Small intestine (tissue), 7 donors: Measurements from ENCODE around the gene MYD88. TPM values are rescaled to one million over a fixed set of nuclear protein-coding genes. Genes with fewer than 3 reads are reported as not detected.

ENCODE experiments used
- DNase-seq, 2 donors: peaks; one replicate each; pipeline versions ENCODE4 v3.0.0 to v3.0.0-alpha.2; 2013
- FAIRE-seq: peaks from 2 replicates; lab custom pipeline; 2012; peaks lifted over from hg19 to GRCh38; lab: Jason Lieb, UNC
- H3K27ac ChIP-seq, 3 donors: one replicate each; pipeline ENCODE4 v1.5.1; 2013; ENCODE audit warnings: low read length in 2 of 3, mild to moderate bottlenecking in 2 of 3, control low read depth in 1 of 3, inconsistent platforms in 1 of 3, low read depth in 1 of 3, moderate library complexity in 1 of 3
- H3K27me3 ChIP-seq, 3 donors: one replicate each; pipeline ENCODE4 v1.6.1; 2013; ENCODE audit warnings: low read length in 3 of 3, inconsistent platforms in 1 of 3; ENCODE audit not compliant: control insufficient read depth in 3 of 3, insufficient read depth in 3 of 3
- H3K36me3 ChIP-seq, 3 donors: one replicate each; pipeline ENCODE4 v1.6.1; 2013; ENCODE audit warnings: low read length in 3 of 3, inconsistent platforms in 1 of 3, low read depth in 1 of 3, mild to moderate bottlenecking in 1 of 3, moderate library complexity in 1 of 3; ENCODE audit not compliant: control insufficient read depth in 3 of 3, insufficient read depth in 2 of 3
- H3K4me1 ChIP-seq, 3 donors: one replicate each; pipeline ENCODE4 v1.6.1; 2013; ENCODE audit warnings: low read length in 2 of 3, inconsistent platforms in 1 of 3, low read depth in 1 of 3, mild to moderate bottlenecking in 1 of 3, moderate library complexity in 1 of 3; ENCODE audit not compliant: control insufficient read depth in 3 of 3, insufficient read depth in 2 of 3
- H3K4me3 ChIP-seq, 3 donors: one replicate each; pipeline ENCODE4 v1.5.1; 2013; ENCODE audit warnings: low read length in 3 of 3, control low read depth in 1 of 3, inconsistent platforms in 1 of 3, low read depth in 1 of 3, mild to moderate bottlenecking in 1 of 3, moderate library complexity in 1 of 3
- H3K9me3 ChIP-seq, 2 donors: one replicate each; pipeline ENCODE4 v1.6.1; 2013; ENCODE audit warnings: low read depth in 1 of 2, low read length in 1 of 2; ENCODE audit not compliant: control insufficient read depth in 2 of 2, insufficient read depth in 1 of 2
- WGBS, 3 donors: extraction: QIAGEN DNeasy Blood & Tissue Kit; methylation state at CpG; one replicate each; pipeline ENCODE4 v1.1.7; 2013; 5-methylcytosine and 5-hydroxymethylcytosine counted together
- polyA plus RNA-seq, 4 donors: library from polyadenylated mRNA; stranded (reverse) in 3 of 4; unstranded in 1 of 4; fragments of 200-250 nt in 3 of 4; fragments of 120-200 nt in 1 of 4; gene quantifications; one replicate each; pipeline versions ENCODE4 v1.2.1 to v1.2.3, GENCODE V29; 2013
- donor health status: healthy with polysubstance abuse.
- donor health status: control.
- donor health status: control.
- donor health status: Bipolar disorder and iron deficiency.
- donor health status: healthy.

The MYD88 gene
- polyA plus RNA-seq, 4 donors = 30.5 to 62.2 (median 41.8) TPM

DNA sequence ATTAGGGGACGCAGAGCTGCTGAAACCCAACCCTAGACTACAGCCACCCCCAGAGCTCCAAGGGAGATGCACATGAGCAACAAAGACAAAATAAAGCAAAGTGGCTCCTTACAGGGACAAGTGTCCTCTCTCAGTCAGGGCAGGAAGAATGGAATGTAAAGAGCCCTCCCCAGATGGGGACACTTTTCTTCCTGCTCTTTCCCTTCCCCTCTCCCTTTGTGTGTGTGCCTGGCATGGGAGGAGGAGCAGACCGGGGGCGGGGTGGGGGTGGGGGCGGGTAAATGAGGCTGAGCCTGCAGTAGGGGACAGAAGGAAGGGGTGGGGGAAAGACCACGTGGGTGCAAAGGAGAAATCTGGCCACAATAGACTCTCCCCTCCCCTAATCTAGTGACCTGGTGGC is 38.9 kb upstream of the MYD88 start:
- Histone ChIP-seq H3K4me1 (no peaks in the 10 kb centered on the region), H3K9me3 (no peaks in the 10 kb centered on the region), H3K4me3 (no peak overlapping the region), H3K36me3 (no peaks in the 10 kb centered on the region), H3K27ac (no peak overlapping the region), H3K27me3 (peaks cover 0 to 3% (median 0%) of the 10 kb centered on the region in 3 donors)
- WGBS, 3 donors = 35 to 51% (median 38%) methylated on average over 3 to 5 of the region's 5 CpGs
- FAIRE-seq (no peak), DNase-seq (no peak)

DNA sequence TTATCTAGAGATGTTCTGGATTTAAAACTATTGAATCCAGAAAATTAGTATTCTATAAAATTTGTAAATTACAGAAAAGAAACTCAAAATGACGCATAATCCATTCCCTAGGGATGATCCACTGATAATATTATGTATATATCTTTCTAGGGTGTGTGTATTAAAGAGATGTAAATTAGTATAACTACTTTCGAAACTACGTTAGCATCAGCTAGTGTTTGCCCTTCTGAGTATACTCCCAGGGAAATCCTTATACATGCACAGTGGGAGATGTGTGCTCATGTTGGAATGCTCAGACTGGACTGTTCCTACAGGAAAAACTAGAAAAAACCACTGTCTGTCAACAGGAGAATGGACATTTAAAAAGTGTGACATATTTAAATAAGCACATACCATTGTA is 38.0 kb upstream of the MYD88 start:
- H3K36me3 ChIP-seq = no peaks in the 10 kb centered on the region
- no peak for FAIRE-seq
- no peak overlapping the region for H3K4me3 ChIP-seq
- peaks cover 0 to 3% (median 0%) of the 10 kb centered on the region in 3 donors for H3K27me3 ChIP-seq
- H3K9me3 ChIP-seq = no peaks in the 10 kb centered on the region
- H3K4me1 ChIP-seq = no peaks in the 10 kb centered on the region
- DNase-seq = no peak
- H3K27ac ChIP-seq = no peak overlapping the region
- 79 to 90% (median 85%) methylated on average over 3 of the region's 3 CpGs for WGBS, 3 donors

DNA sequence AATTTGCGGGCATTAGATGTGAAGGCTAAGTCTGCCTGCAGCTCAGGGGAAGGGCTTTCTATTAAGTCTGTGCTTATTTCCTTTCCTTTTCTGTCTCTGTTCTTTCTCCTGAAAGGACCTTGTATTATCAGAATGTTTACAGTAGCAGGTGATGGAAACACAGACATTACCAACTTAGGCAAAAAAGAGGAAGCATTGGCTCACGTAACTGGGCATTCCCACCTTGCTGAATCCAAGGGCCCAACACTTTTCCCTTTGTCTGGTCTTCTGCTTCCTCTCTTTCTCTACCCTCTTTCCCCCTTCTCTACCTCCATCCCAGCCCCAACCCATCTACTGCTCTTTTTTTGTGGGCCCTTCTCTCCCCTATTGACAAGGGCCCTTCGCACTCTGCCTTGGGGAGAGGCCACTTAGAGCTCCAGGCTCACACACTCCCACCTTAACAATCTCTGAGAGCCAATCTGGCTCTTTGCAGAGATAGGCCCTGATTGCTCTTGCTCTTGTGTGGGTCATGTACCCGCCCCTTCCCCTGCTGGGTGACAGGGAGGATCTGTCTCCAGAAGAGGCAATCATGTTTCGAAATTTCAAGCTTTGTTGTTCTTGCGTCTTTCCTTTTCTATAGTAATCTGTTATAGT is 36.5 kb upstream of the MYD88 start:
- Histone ChIP-seq H3K27me3 (peaks cover 0 to 3% (median 0%) of the 10 kb centered on the region in 3 donors), H3K36me3 (no peaks in the 10 kb centered on the region), H3K27ac (no peak overlapping the region), H3K9me3 (no peaks in the 10 kb centered on the region), H3K4me3 (no peak overlapping the region), H3K4me1 (no peaks in the 10 kb centered on the region)
- WGBS, 3 donors = 78 to 87% (median 87%) methylated on average over 6 of the region's 6 CpGs
- DNase-seq (no peak), FAIRE-seq (no peak)

DNA sequence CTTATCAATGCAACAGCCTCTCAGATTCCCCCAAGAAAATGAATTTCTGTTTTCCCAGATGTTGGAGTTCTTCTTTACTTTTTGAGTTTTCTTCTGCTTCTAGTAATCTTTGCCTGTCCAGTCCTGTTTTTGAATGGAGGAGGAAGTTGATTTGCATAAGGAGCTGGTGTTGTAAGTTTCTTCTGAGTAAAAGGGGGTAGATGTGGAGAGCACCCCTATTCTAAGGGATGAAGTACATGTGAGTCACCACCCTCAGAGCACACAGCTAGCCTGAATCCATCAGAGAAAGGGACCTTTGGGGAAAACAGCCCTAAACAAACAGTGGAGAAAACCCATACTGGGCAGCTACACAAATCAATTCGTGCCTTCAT is 36.0 kb upstream of the MYD88 start:
- Histone ChIP-seq H3K4me1 (no peaks in the 10 kb centered on the region), H3K36me3 (no peaks in the 10 kb centered on the region), H3K27ac (no peak overlapping the region), H3K9me3 (no peaks in the 10 kb centered on the region), H3K27me3 (peaks cover 0 to 3% (median 0%) of the 10 kb centered on the region in 3 donors), H3K4me3 (no peak overlapping the region)
- WGBS, 3 donors = 28 to 65% (median 64%) methylated on average over 1 of the region's 1 CpG
- DNase-seq (no peak), FAIRE-seq (no peak)

DNA sequence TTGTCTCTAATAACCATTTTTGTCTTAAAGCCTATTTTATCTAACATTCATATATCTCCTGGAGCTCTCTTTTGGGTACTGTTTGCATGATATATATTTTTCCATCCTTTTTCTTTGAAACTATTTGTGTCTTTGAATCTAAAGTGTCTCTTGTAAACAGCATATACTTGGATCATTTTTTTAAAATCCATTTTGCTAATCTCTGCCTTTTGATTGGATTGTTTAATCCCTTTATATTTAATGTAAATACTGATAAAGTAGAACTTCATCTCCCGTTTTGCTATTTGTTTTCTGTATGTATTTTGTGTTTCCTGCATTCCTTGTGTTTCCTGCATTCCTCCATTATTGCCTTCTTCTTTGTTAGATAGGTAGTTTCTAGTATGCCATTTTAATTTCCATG is 32.9 kb upstream of the MYD88 start:
- DNase-seq (no peak), FAIRE-seq (no peak)
- Histone ChIP-seq H3K36me3 (no peaks in the 10 kb centered on the region), H3K4me3 (no peak overlapping the region), H3K9me3 (no peaks in the 10 kb centered on the region), H3K27ac (no peak overlapping the region), H3K4me1 (no peaks in the 10 kb centered on the region), H3K27me3 (no peaks in the 10 kb centered on the region)
- 40 to 74% (median 59%) methylated on average over 1 of the region's 1 CpG for WGBS, 3 donors

DNA sequence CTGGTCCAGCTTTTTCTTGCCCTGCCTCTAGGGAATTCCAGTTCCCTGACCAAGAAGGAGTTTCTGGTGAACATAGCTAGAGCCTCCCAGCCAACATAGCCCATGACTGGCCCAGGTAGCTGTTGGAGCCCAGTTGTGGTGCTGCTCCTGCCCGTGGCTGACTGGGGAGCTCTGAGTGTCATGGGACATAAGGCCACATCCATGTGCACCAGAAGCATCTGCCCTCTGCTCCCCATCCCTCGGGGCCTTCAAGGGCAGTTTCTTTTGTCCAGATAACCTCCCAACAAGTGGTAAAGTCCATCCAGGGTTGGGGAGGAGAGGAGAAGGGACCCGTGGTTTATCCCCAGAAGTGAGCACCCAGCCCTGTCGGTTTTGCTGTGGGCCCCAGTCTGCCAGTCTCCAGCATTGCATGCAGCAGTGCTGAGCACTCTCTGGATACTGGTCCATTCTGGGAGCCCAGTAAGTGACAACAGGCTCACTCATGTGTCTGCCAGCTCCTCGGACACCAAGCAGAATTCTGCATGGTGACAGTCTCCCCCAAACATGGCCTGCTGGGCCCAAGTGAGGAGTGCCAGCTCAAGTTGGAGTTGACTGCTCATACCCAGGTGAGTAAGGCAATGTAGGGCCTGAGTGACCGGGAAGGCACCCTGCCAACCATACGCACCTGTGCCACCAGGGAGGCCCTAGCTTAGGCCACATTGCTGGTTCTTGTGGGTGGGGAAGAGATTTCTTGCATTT is 30.4 kb upstream of the MYD88 start:
- whole genome bisulfite sequencing, 3 donors = 70 to 86% (median 78%) methylated on average over 7 of the region's 7 CpGs
- Histone ChIP-seq H3K27me3 (no peaks in the 10 kb centered on the region), H3K27ac (no peak overlapping the region), H3K9me3 (no peaks in the 10 kb centered on the region), H3K4me1 (no peaks in the 10 kb centered on the region), H3K4me3 (no peak overlapping the region), H3K36me3 (no peaks in the 10 kb centered on the region)
- DNase-seq = no peak
- no peak for FAIRE-seq

DNA sequence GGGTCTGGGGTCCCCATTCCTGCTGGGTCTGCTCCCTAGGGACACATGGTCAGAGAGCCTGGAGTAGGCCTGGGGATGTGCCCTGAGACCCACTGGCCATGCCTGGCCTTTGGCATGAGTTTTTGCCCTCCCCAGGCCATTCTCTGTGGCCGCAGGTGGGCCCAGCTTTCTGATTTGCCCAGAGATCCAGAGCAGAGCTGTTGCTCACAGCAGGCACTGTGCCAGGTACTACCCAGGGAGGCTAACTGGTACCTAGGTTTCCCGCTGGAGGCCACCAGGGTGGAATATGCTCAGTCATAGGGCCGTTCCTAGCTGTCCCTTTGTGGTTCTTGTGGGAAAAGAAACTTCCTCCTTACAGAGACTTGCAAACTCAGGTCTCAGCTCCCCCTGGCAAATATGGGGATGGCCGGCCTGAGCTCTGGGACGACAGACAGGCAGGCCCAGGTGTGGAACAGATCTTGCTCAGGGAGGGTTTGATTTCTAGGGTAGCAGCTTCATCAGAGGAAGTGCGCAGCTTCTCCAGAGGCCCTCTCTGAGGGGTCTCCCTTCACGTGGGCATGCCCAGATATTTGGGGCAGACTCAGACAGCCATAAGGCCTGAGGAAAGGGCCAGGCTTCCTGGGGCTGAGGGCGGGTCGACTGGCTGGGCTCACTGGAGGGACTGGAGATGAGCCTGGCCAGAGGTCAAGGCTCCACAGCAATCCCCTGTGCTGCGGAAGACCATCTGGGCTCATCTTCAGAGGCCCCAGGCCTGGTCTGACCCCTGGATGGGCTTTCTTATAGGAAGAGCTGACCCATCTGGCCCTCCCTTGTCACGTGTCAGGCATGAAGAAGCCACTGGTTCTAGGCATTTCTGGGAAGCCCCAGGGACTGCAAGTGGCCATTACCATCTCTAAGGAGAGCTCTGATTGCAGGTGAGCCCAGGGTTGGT is 29.5 kb upstream of the MYD88 start:
- no peak overlapping the region for H3K4me3 ChIP-seq
- WGBS, 3 donors = 80 to 88% (median 80%) methylated on average over 11 of the region's 11 CpGs
- H3K36me3 ChIP-seq = no peaks in the 10 kb centered on the region
- DNase-seq (no peak), FAIRE-seq (no peak)
- H3K27ac ChIP-seq = no peak overlapping the region
- H3K4me1 ChIP-seq = no peaks in the 10 kb centered on the region
- H3K9me3 ChIP-seq = no peaks in the 10 kb centered on the region
- no peaks in the 10 kb centered on the region for H3K27me3 ChIP-seq

DNA sequence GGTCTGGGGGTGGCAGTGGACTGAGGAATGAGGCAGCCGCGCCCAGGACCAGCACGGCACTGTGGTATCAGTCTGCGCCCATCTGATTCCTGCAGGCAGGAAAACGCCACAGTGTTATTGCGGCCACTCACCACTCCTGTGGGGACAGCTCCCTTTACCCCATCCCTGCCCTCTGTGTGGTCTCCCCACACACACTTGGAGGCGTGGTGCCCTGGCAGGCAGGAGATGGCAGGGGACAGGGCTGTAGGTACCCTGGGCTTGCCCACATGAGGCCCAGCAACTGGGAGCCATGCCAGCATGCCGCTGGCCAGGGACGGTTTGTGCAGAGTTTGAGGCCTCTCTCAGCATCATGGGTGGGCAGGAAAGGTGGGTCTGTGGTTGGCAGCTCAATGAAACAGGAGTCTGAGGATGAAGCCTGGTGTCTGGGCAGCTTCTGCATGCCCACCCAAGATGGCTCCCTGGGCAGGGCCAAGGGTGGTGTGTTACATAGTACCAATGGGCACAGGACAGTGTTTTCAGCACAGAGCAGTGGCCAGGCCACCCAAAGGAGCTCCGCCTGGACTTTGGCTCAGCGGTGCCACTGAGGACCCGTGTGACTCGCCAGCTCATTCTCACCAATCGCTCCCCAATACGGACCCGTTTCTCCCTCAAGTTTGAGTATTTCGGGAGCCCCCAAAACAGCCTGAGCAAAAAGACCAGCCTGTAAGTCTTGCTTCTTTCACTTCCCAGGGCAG is 28.7 kb upstream of the MYD88 start:
- no peak overlapping the region for H3K27ac ChIP-seq
- FAIRE-seq = no peak

More for the DNA sequence above, 28.7 kb upstream of the MYD88 start:
- Histone ChIP-seq H3K36me3 (no peaks in the 10 kb centered on the region), H3K27me3 (no peaks in the 10 kb centered on the region), H3K4me3 (no peak overlapping the region), H3K4me1 (no peaks in the 10 kb centered on the region), H3K9me3 (no peaks in the 10 kb centered on the region)
- no peak for DNase-seq
- WGBS, 3 donors = 88 to 94% (median 88%) methylated on average over 17 of the region's 17 CpGs
